Body of pancreas (tissue), 4 donors: ENCODE results near the gene TCFL5. TPM values are rescaled to one million over a fixed set of nuclear protein-coding genes. Genes with fewer than 3 reads are reported as not detected.

Experiments
- ATAC-seq: fragments of 150-250 bp; one replicate; pipeline ENCODE4 v1.9.1; 2016
- DNase-seq, 4 donors: peaks; one replicate each; pipeline ENCODE4 v3.0.0-alpha.2; 2019
- H3K27ac ChIP-seq, 4 donors: fragments of 200-600 bp; sonication (generic); 1 replicate in 3 of 4; 2 replicates in 1 of 4; pipeline versions ENCODE4 v1.5.1 to v1.6.1; 2016 to 2019; ENCODE audit warnings: mild to moderate bottlenecking in 1 of 4, mixed read lengths in 1 of 4, moderate library complexity in 1 of 4
- H3K27me3 ChIP-seq, 2 donors: fragments of 200-600 bp; sonication (generic); one replicate each; pipeline ENCODE4 v1.6.0; 2016; ENCODE audit warnings: mild to moderate bottlenecking in 1 of 2
- H3K36me3 ChIP-seq, 2 donors: fragments of 200-600 bp; sonication (generic); replicated peaks in 1 of 2; 2 replicates each; pipeline ENCODE4 v1.5.1; 2016; ENCODE audit warnings: low read depth in 2 of 2; ENCODE audit not compliant: insufficient read depth in 1 of 2
- H3K4me1 ChIP-seq: fragments of 200-600 bp; sonication (generic); one replicate; pipeline ENCODE4 v1.6.0; 2016
- H3K4me3 ChIP-seq, 2 donors: fragments of 200-600 bp; sonication (generic); 1 replicate in 1 of 2; 2 replicates in 1 of 2; pipeline ENCODE4 v1.5.1; 2016 to 2019
- H3K9me3 ChIP-seq, 3 donors: fragments of 200-600 bp; sonication (generic); 1 replicate in 2 of 3; 2 replicates in 1 of 3; pipeline ENCODE4 v1.5.1; 2016
- POLR2A ChIP-seq, 3 donors: fragments of 450-650 bp; IDR thresholded peaks; one replicate each; pipeline ENCODE4 v1.6.1; 2016; ENCODE audit warnings: antibody characterized with exemption in 3 of 3, mild to moderate bottlenecking in 2 of 3
- WGBS, 2 donors: methylation state at CpG; one replicate each; pipeline ENCODE4 v1.1.5; 2017; 5-methylcytosine and 5-hydroxymethylcytosine counted together
- intact Hi-C: fragments of 100-400 bp; cut with DNase I; formaldehyde crosslinking; loops from one replicate; pipeline ENCODE4 v1.15.1; 2023
- total RNA-seq, 2 donors: library from RNA; depleted of rRNA; stranded (reverse); fragments of >200 nt; gene quantifications; one replicate each; pipeline ENCODE4 v1.1.0, GENCODE V29; 2016
- TF ChIP-seq, protein P1 (sequence below), 7 experiments: fragments of 450-650 bp in 4 of 7; fragments of 200-600 bp in 3 of 7; sonication (generic) in 3 of 7; IDR thresholded peaks; one replicate each; pipeline ENCODE4 v1.5.1; 2016 to 2019; ENCODE audit warnings: antibody characterized with exemption in 7 of 7

The TCFL5 gene
- total RNA-seq, 2 donors from 2014 or later = 2.0 to 7.5 TPM

DNA sequence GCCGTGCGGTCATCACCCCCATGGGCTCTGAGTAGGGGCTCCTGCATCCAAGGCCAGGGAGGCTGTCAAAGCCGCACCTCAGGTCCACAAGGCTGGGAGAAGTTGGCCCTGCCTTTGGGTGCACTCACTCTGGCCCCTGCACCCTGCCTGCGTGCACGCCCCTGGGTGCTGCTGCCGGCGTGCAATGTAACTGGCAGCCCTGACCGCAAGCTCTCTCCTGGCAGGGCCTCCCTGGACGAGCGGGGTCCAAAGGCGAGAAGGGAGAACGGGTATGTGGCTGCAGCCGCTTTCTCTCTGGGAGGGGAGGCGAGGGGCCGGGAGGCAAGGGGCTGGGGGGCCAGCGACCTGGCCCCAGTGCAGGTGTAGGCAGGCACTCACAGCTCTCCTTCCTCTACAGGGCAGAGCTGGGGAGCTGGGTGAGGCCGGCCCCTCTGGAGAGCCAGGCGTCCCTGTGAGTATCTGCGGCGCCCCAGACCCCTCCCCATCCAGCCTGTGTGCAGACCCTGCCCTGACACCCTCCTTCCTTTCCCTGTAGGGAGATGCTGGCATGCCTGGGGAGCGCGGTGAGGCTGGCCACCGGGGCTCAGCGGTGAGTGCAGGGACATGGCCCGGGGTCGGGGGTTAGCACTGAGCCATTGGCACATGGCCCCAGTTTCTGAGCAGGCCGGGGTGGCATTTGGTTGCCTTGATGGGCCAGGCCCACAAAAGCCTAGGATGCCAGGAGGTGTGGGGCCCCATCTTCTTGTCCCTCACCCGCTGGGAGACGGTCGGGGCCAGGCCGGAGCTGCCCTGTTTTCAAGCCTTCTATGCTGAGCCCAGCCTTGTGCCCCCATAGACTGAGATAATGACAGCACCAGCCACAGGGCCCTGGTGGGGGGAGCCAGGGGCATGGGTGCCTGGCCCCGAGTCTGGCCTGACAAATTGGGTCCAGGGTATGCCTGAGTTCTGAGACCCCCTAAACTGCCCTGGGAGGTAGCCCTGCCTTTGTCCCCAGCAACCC, 32.1 kb downstream of the TCFL5 start:
- H3K36me3 ChIP-seq = no peaks in the 10 kb centered on the region
- H3K4me1 ChIP-seq = peaks cover 34% of the 10 kb centered on the region
- intact Hi-C loops = no loop called here
- H3K27ac ChIP-seq = no peak overlapping the region
- no peaks in the 10 kb centered on the region for H3K27me3 ChIP-seq
- no peak for TF ChIP-seq POLR2A (IDR thresholded peaks at IDR 0.05)
- TF ChIP-seq, protein P1, sequence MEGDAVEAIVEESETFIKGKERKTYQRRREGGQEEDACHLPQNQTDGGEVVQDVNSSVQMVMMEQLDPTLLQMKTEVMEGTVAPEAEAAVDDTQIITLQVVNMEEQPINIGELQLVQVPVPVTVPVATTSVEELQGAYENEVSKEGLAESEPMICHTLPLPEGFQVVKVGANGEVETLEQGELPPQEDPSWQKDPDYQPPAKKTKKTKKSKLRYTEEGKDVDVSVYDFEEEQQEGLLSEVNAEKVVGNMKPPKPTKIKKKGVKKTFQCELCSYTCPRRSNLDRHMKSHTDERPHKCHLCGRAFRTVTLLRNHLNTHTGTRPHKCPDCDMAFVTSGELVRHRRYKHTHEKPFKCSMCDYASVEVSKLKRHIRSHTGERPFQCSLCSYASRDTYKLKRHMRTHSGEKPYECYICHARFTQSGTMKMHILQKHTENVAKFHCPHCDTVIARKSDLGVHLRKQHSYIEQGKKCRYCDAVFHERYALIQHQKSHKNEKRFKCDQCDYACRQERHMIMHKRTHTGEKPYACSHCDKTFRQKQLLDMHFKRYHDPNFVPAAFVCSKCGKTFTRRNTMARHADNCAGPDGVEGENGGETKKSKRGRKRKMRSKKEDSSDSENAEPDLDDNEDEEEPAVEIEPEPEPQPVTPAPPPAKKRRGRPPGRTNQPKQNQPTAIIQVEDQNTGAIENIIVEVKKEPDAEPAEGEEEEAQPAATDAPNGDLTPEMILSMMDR (IDR thresholded peaks at IDR 0.05) = no peak
- no peaks in the 10 kb centered on the region for H3K9me3 ChIP-seq
- H3K4me3 ChIP-seq = no peak overlapping the region
- ATAC-seq = no peak
- no peak for DNase-seq
- WGBS, 2 donors = 82 to 91% methylated on average over 23 to 31 of the region's 32 CpGs

DNA sequence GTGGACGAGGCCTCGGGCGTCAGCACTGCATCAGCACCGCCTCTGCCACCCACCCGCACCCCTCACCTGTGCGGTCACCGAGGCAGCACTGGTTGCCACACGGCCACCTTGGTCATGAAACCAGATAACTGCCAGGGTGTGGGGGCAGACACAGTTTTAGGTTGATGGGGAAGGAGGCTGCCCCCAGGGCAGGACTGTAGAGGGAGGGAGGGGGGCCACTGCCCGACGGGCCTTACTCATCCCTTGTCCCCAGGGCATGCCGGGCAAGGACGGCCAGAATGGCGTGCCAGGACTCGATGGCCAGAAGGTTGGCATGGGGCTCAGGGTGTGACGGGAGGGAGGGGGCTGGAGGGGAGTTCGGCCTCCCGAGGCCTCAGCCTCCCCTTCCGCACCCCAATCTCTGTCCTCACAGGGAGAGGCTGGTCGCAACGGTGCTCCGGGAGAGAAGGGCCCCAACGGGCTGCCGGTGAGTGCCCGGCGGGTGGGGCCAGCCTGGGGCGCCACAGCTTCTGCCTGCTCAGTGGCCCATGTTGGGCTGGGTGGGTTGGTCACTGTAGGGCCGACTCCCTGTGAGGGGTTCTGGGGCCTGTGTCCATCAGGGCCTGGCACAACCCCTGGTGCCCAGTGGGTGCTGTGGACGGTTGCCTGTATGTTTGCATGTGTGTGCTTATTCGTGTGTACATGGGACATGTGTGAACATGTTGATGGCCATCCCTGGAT, 33.0 kb downstream of the TCFL5 start:
- Histone ChIP-seq H3K27ac (no peak overlapping the region), H3K4me1 (peaks cover 43% of the 10 kb centered on the region), H3K4me3 (no peak overlapping the region), H3K27me3 (no peaks in the 10 kb centered on the region), H3K36me3 (no peaks in the 10 kb centered on the region), H3K9me3 (no peaks in the 10 kb centered on the region)
- ATAC-seq (no peak), DNase-seq (peak in 1 of 4 donors; percentile 12)
- intact Hi-C loops = no loop called here
- no peak for TF ChIP-seq POLR2A (IDR thresholded peaks at IDR 0.05)
- TF ChIP-seq, protein P1 (IDR thresholded peaks at IDR 0.05) = no peak
- 77 to 79% methylated on average over 16 to 29 of the region's 29 CpGs for WGBS, 2 donors

DNA sequence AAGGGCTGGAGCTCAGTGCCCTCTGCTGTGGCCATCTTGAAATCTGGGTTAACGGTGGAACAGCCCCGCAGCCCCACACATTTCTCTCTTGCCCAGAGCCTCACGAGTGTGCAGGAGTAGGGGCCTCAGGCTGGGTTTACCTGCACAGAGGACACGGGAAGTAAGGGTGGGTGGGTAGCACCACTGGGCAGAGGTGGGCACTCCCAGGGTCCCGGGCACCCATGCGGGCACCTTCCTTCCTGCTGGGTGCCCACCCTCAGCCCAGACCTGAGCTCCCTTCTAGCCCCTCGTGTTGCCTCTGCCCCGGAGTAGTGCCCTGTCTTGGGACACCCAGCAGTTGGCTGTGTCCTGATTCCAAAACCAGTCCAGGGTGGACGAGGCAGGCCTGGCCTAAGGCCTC, 33.6 kb downstream of the TCFL5 start:
- TF ChIP-seq, protein P1 (IDR thresholded peaks at IDR 0.05) = no peak
- no peak for TF ChIP-seq POLR2A (IDR thresholded peaks at IDR 0.05)
- intact Hi-C loops = no loop called here
- Histone ChIP-seq H3K36me3 (no peaks in the 10 kb centered on the region), H3K9me3 (no peaks in the 10 kb centered on the region), H3K4me3 (no peak overlapping the region), H3K27ac (no peak overlapping the region), H3K27me3 (no peaks in the 10 kb centered on the region), H3K4me1 (peaks cover 44% of the 10 kb centered on the region)
- ATAC-seq = no peak
- no peak for DNase-seq
- 69% methylated on average over 9 of the region's 9 CpGs; no CpG with 5 or more reads in 1 of the 2 donors for WGBS, 2 donors

DNA sequence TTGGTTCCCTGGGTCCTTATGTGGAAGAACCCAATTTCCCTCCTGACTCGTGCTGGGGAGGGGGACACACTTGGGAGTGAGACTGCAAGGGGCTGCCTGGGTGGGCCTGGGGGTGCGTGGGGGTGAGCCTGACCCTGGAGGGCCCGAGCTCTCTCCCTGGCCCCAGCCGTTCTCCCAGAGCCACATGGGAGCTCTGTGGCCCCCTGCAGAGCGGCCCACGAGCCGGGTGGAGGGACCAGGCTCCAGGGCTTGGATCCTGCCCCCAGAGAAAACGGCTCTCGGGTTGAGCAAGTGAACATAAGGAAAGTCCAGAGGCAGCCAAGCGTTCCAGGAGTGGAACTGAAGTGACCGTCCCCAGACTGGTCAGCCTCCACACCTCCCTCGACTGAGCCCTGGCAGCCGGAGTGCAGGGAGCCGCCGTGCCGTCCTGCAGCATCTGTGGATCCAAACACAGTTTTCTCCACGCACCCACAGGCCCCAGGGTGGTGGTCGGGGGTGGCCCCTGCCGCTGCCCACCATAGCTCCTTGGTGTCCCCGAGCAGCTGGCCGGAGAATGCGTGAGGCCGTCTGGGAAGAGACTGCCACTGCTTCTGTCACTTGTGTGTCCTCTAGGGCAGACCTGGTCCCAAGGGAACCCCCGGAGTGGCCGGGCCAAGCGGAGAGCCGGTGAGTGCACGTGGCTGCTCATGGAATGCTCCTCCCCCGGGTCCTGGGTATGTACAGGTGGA, 34.1 kb downstream of the TCFL5 start:
- Histone ChIP-seq H3K27me3 (no peaks in the 10 kb centered on the region), H3K4me1 (peaks cover 44% of the 10 kb centered on the region), H3K36me3 (no peaks in the 10 kb centered on the region), H3K4me3 (no peak overlapping the region), H3K27ac (no peak overlapping the region), H3K9me3 (no peaks in the 10 kb centered on the region)
- DNase-seq = peak in 2 of 4 donors; percentile 18 to 23
- intact Hi-C loops = no loop called here
- 56 to 67% methylated on average over 18 to 29 of the region's 29 CpGs for WGBS, 2 donors
- TF ChIP-seq, protein P1 (IDR thresholded peaks at IDR 0.05) = no peak
- TF ChIP-seq POLR2A (IDR thresholded peaks at IDR 0.05) = no peak
- no peak for ATAC-seq
